ENCODE results near the gene RNF182.

The RNF182 gene

GRCh38 chr6:13978102-13978640, 53.4 kb downstream of the RNF182 start:
- no peaks in the 10 kb centered on the region for H3K27me3 ChIP-seq (ENCODE audit: insufficient read depth, low read length)
- H3K4me3 ChIP-seq (ENCODE audit: low read length) = no peak overlapping the region
- peaks cover 7% of the 10 kb centered on the region; the same call in 1 of the 2 replicates for H3K9me3 ChIP-seq (ENCODE audit: insufficient read depth, low read depth, low read length)
- H3K27ac ChIP-seq (ENCODE audit: low read length) = no peak overlapping the region
- peaks cover 10% of the 10 kb centered on the region for H3K4me1 ChIP-seq (ENCODE audit: insufficient read depth, low read length)
- no peak overlapping the region for H3K9ac ChIP-seq (ENCODE audit: low read depth, low read length)
- no peaks in the 10 kb centered on the region for H3K36me3 ChIP-seq (ENCODE audit: insufficient read depth, low read depth, low read length)

DNA sequence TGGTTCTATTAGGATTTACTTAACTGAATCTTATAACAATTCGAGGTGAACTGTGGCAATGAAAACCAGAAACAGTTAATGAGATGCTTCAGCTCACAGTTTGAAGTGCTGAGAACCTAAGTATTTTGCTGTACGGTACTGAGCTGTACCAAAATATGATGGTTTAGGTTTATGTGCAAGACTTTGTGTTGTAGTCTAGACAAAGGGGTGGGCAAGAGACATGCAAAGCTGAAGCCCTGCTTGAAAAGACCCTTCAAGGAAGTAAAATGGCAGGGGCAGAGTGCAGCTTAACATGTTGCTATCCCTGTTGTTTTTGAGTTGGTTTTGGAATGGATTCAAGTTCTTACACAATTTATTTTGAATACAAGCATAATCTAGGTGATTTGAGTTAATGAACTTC, 54.0 kb downstream of the RNF182 start:
- no peak overlapping the region for H3K4me3 ChIP-seq (ENCODE audit: low read length)
- H3K4me1 ChIP-seq (ENCODE audit: insufficient read depth, low read length) = peaks cover 10% of the 10 kb centered on the region
- no peaks in the 10 kb centered on the region for H3K36me3 ChIP-seq (ENCODE audit: insufficient read depth, low read depth, low read length)
- no peak overlapping the region for H3K9ac ChIP-seq (ENCODE audit: low read depth, low read length)
- H3K27ac ChIP-seq (ENCODE audit: low read length) = no peak overlapping the region
- peaks cover 1% of the 10 kb centered on the region; the same call in 1 of the 2 replicates for H3K9me3 ChIP-seq (ENCODE audit: insufficient read depth, low read depth, low read length)
- H3K27me3 ChIP-seq (ENCODE audit: insufficient read depth, low read length) = no peaks in the 10 kb centered on the region

DNA sequence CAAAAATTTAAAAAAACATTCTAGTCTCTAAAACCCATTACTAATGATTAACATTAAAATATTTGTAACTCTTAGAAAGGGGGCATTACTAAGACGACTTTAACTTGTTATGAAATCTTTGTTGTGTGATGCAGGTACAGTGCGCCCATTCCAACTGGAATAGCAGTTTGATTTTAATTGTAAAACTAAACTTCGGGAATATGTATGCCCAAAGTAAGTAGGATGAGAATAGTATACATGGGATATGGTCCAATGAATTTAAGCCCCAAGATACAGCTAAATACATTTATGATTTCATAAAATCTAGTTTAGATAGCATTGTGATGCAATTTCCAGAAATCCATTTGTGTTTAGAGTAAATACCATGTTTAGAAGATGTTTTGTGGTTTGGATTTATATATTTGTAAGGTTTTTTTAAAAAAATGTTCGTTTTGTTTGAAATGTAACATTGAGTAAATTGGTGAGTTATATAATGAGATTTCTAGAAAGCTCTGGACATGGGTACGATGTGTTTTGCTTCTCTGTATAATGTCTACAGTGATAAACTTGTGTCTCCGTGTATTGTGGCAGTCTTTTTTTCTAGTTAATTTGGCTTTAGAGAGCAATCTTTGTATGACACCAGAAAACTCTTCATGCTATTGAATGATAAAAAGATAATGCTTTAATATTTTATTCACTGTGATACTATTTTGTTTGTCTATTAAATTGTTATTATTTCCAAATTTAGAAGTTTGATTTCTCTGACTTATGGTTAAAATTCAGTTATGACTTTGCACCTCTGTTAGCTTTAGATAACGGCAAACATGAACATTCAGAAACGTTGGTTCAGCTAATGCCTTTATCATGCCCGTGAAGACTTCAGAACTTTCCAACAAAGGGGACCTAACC, 54.8 kb downstream of the RNF182 start:
- Histone ChIP-seq H3K9me3 (ENCODE audit: insufficient read depth, low read depth, low read length) (no peaks in the 10 kb centered on the region), H3K27ac (ENCODE audit: low read length) (no peak overlapping the region), H3K4me1 (ENCODE audit: insufficient read depth, low read length) (peaks cover 10% of the 10 kb centered on the region), H3K36me3 (ENCODE audit: insufficient read depth, low read depth, low read length) (no peaks in the 10 kb centered on the region), H3K9ac (ENCODE audit: low read depth, low read length) (no peak overlapping the region), H3K4me3 (ENCODE audit: low read length) (no peak overlapping the region), H3K27me3 (ENCODE audit: insufficient read depth, low read length) (no peaks in the 10 kb centered on the region)

DNA sequence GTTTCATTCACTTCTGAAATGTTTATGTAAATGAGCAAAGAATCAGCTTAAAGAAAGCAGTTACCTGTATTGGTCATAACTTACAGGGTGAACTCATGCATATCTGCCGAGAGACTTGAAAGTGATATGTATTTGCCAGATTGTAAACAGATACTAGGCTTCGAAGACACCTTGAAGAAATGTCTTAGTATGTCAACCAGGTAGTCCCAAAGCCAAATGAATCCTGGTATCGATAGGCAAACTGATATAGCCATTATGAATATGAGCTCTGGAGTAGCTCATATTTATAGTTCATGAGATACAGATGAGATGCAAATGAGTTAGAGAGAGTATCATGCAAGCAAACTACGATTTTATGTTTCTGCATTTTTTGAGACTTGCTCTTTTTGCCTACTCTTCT, 55.8 kb downstream of the RNF182 start:
- no peaks in the 10 kb centered on the region for H3K27me3 ChIP-seq (ENCODE audit: insufficient read depth, low read length)
- H3K9ac ChIP-seq (ENCODE audit: low read depth, low read length) = no peak overlapping the region
- H3K4me3 ChIP-seq (ENCODE audit: low read length) = no peak overlapping the region
- peaks cover 10% of the 10 kb centered on the region for H3K4me1 ChIP-seq (ENCODE audit: insufficient read depth, low read length)
- no peaks in the 10 kb centered on the region for H3K36me3 ChIP-seq (ENCODE audit: insufficient read depth, low read depth, low read length)
- H3K9me3 ChIP-seq (ENCODE audit: insufficient read depth, low read depth, low read length) = no peaks in the 10 kb centered on the region
- H3K27ac ChIP-seq (ENCODE audit: low read length) = no peak overlapping the region

GRCh38 chr6:13985663-13986325, 61.0 kb downstream of the RNF182 start:
- Histone ChIP-seq H3K4me1 (ENCODE audit: insufficient read depth, low read length) (0 out of 2 replicates have a peak, but pooled peaks cover 3% of the 10 kb centered on the region), H3K9ac (ENCODE audit: low read depth, low read length) (no peak overlapping the region), H3K27me3 (ENCODE audit: insufficient read depth, low read length) (no peaks in the 10 kb centered on the region), H3K4me3 (ENCODE audit: low read length) (no peak overlapping the region), H3K27ac (ENCODE audit: low read length) (no peak overlapping the region), H3K36me3 (ENCODE audit: insufficient read depth, low read depth, low read length) (no peaks in the 10 kb centered on the region), H3K9me3 (ENCODE audit: insufficient read depth, low read depth, low read length) (no peaks in the 10 kb centered on the region)

GRCh38 chr6:13986700-13987399, 62.1 kb downstream of the RNF182 start:
- no peak overlapping the region for H3K4me3 ChIP-seq (ENCODE audit: low read length)
- H3K4me1 ChIP-seq (ENCODE audit: insufficient read depth, low read length) = 0 out of 2 replicates have a peak, but pooled peaks cover 3% of the 10 kb centered on the region
- H3K9ac ChIP-seq (ENCODE audit: low read depth, low read length) = no peak overlapping the region
- no peaks in the 10 kb centered on the region for H3K36me3 ChIP-seq (ENCODE audit: insufficient read depth, low read depth, low read length)
- no peak overlapping the region for H3K27ac ChIP-seq (ENCODE audit: low read length)
- no peaks in the 10 kb centered on the region for H3K27me3 ChIP-seq (ENCODE audit: insufficient read depth, low read length)
- no peaks in the 10 kb centered on the region for H3K9me3 ChIP-seq (ENCODE audit: insufficient read depth, low read depth, low read length)

- Histone ChIP-seq H3K9me3 (ENCODE audit: insufficient read depth, low read depth, low read length) (no peaks in the 10 kb centered on the region), H3K9ac (ENCODE audit: low read depth, low read length) (no peak overlapping the region), H3K27ac (ENCODE audit: low read length) (no peak overlapping the region), H3K36me3 (ENCODE audit: insufficient read depth, low read depth, low read length) (no peaks in the 10 kb centered on the region), H3K4me3 (ENCODE audit: low read length) (no peak overlapping the region), H3K4me1 (ENCODE audit: insufficient read depth, low read length) (0 out of 2 replicates have a peak, but pooled peaks cover 3% of the 10 kb centered on the region), H3K27me3 (ENCODE audit: insufficient read depth, low read length) (no peaks in the 10 kb centered on the region)
These were observed 62.7 kb downstream of the RNF182 start for GRCh38 chr6:13987400-13987865.

GRCh38 chr6:13988049-13988738, 63.4 kb downstream of the RNF182 start:
- Histone ChIP-seq H3K9me3 (ENCODE audit: insufficient read depth, low read depth, low read length) (no peaks in the 10 kb centered on the region), H3K36me3 (ENCODE audit: insufficient read depth, low read depth, low read length) (no peaks in the 10 kb centered on the region), H3K4me3 (ENCODE audit: low read length) (no peak overlapping the region), H3K9ac (ENCODE audit: low read depth, low read length) (no peak overlapping the region), H3K27ac (ENCODE audit: low read length) (no peak overlapping the region), H3K27me3 (ENCODE audit: insufficient read depth, low read length) (no peaks in the 10 kb centered on the region), H3K4me1 (ENCODE audit: insufficient read depth, low read length) (0 out of 2 replicates have a peak, but pooled peaks cover 3% of the 10 kb centered on the region)

DNA sequence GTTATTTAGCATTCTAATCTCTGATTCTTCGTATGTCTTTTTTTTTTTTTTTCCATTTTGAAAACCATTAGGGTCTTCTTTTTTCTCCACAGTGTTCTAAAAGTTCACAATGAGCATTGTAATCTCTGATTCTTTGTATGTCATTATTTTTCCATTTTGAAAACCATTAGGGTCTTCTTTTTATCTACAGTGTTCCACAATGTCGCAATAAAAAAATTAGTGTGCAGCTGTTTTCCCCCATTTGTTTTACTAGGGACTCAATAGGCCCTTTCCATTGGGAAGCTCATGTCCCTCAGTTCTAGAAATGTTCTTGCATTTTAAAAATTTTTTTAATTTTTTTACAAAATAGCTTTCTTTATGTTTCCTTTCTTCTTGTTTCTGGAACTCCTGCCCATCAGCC, 64.2 kb downstream of the RNF182 start:
- no peak overlapping the region for H3K4me3 ChIP-seq (ENCODE audit: low read length)
- H3K9ac ChIP-seq (ENCODE audit: low read depth, low read length) = no peak overlapping the region
- H3K27me3 ChIP-seq (ENCODE audit: insufficient read depth, low read length) = no peaks in the 10 kb centered on the region
- H3K27ac ChIP-seq (ENCODE audit: low read length) = no peak overlapping the region
- H3K9me3 ChIP-seq (ENCODE audit: insufficient read depth, low read depth, low read length) = no peaks in the 10 kb centered on the region
- H3K36me3 ChIP-seq (ENCODE audit: insufficient read depth, low read depth, low read length) = no peaks in the 10 kb centered on the region
- H3K4me1 ChIP-seq (ENCODE audit: insufficient read depth, low read length) = 0 out of 2 replicates have a peak, but pooled peaks cover 3% of the 10 kb centered on the region

DNA sequence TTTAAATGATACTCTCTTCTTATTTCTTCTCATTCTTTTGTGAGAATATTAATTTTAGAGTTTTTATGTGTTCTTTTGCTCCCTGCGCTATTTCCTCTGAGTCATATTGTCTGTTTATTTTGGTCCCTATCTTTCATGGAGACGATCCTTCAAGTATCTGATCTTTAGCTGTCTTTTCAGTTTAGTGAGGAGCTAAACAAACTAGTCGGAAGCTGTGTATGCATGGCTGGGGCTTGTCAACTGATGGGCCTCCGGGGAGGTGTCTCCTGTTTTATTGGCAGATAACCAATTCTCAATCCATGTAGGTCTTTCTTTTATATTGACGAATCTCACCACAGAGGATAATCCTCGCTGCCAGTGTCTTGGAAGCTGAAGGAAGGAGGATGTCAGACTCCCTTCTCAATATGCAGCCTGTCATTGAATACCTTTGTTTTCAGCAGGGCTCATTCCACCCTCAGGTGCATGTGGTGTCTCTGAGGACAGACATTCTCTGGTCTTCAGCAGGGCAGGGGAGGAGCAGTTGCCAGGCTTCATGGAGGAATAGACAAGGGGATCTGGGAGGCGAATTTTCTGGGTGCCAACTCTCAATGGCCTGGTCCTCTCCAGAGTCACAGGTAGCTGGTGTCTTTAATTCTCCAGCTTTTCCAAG, 64.9 kb downstream of the RNF182 start:
- no peak overlapping the region for H3K4me3 ChIP-seq (ENCODE audit: low read length)
- H3K27me3 ChIP-seq (ENCODE audit: insufficient read depth, low read length) = no peaks in the 10 kb centered on the region
- H3K4me1 ChIP-seq (ENCODE audit: insufficient read depth, low read length) = 0 out of 2 replicates have a peak, but pooled peaks cover 3% of the 10 kb centered on the region
- no peaks in the 10 kb centered on the region for H3K36me3 ChIP-seq (ENCODE audit: insufficient read depth, low read depth, low read length)
- no peaks in the 10 kb centered on the region for H3K9me3 ChIP-seq (ENCODE audit: insufficient read depth, low read depth, low read length)
- H3K9ac ChIP-seq (ENCODE audit: low read depth, low read length) = no peak overlapping the region
- H3K27ac ChIP-seq (ENCODE audit: low read length) = no peak overlapping the region
